Measurements from ENCODE around the gene MYO5B. TPM values are rescaled to one million over a fixed set of nuclear protein-coding genes. Genes with fewer than 3 reads are reported as not detected.
A peak's percentile ranks its signal among the peaks of the same experiment; 100 is the strongest.

Gene MYO5B
- total and polyA plus RNA-seq, 4 donors = 5.4 to 23.4 (median 11.4) TPM

GRCh38 chr18:50128506-50129271 is 66.3 kb downstream of the MYO5B start:
- Histone ChIP-seq H3K27ac (ENCODE audit: low read depth in 1 of 2, low read length in 2 of 2) (peak overlapping the region in 1 of 2 donors; percentile 16), H3K36me3 (ENCODE audit: control insufficient read depth in 4 of 4, insufficient read depth in 3 of 4, low read depth in 1 of 4, low read length in 3 of 4) (no peaks in the 10 kb centered on the region), H3K9ac (ENCODE audit: low read depth in 1 of 2, low read length in 2 of 2) (no peak overlapping the region), H3K9me3 (ENCODE audit: control insufficient read depth in 4 of 4, low read length in 3 of 4) (no peaks in the 10 kb centered on the region), H3K4me3 (ENCODE audit: low read depth in 1 of 3, low read length in 3 of 3) (no peak overlapping the region), H3K4me1 (ENCODE audit: control insufficient read depth in 4 of 4, insufficient read depth in 4 of 4, low read length in 3 of 4) (peaks cover 0 to 14% (median 12%) of the 10 kb centered on the region in 4 donors), H3K27me3 (ENCODE audit: control insufficient read depth in 4 of 4, insufficient read depth in 4 of 4, low read length in 3 of 4) (no peaks in the 10 kb centered on the region)
- TF ChIP-seq ATF3 (IDR thresholded peaks at IDR 0.05) = no peak
- TF ChIP-seq ZBTB33 (IDR thresholded peaks at IDR 0.05) = no peak
- no peak for TF ChIP-seq RAD21 (IDR thresholded peaks at IDR 0.05)
- no peak for TF ChIP-seq FOXA2 (IDR thresholded peaks at IDR 0.05)
- peak; percentile 55 for TF ChIP-seq MAX (IDR thresholded peaks at IDR 0.05)
- peak; percentile 29 to 46 for TF ChIP-seq RXRA (IDR thresholded peaks at IDR 0.05)
- TF ChIP-seq GABPA (IDR thresholded peaks at IDR 0.05 in 1 of 2, conservative IDR thresholded peaks at IDR 0.05 in 1 of 2) = no peak
- peak; percentile 87 for TF ChIP-seq SP1 (IDR thresholded peaks at IDR 0.05)
- TF ChIP-seq HNF4A (conservative IDR thresholded peaks at IDR 0.05) = peak; percentile 99
- no peak for TF ChIP-seq REST (IDR thresholded peaks at IDR 0.05)
- no peak for TF ChIP-seq FOXA1 (IDR thresholded peaks at IDR 0.05)
- TF ChIP-seq JUND (IDR thresholded peaks at IDR 0.05) = peak; percentile 18 to 33
- no peak for TF ChIP-seq TAF1 (conservative IDR thresholded peaks at IDR 0.05)
- peak; percentile 92 for TF ChIP-seq HNF4G (IDR thresholded peaks at IDR 0.05)
- 36% methylated on average over 15 of the region's 15 CpGs for WGBS
- DNase-seq (ENCODE audit: low spot score) = no peak

GRCh38 chr18:50127516-50128210 is 67.3 kb downstream of the MYO5B start:
- Histone ChIP-seq H3K36me3 (ENCODE audit: control insufficient read depth in 4 of 4, insufficient read depth in 3 of 4, low read depth in 1 of 4, low read length in 3 of 4) (no peaks in the 10 kb centered on the region), H3K9ac (ENCODE audit: low read depth in 1 of 2, low read length in 2 of 2) (no peak overlapping the region), H3K9me3 (ENCODE audit: control insufficient read depth in 4 of 4, low read length in 3 of 4) (no peaks in the 10 kb centered on the region), H3K4me3 (ENCODE audit: low read depth in 1 of 3, low read length in 3 of 3) (no peak overlapping the region), H3K27ac (ENCODE audit: low read depth in 1 of 2, low read length in 2 of 2) (no peak overlapping the region), H3K27me3 (ENCODE audit: control insufficient read depth in 4 of 4, insufficient read depth in 4 of 4, low read length in 3 of 4) (no peaks in the 10 kb centered on the region), H3K4me1 (ENCODE audit: control insufficient read depth in 4 of 4, insufficient read depth in 4 of 4, low read length in 3 of 4) (peaks cover 0 to 14% (median 12%) of the 10 kb centered on the region in 4 donors)
- no peak for DNase-seq (ENCODE audit: low spot score)
- 79% methylated on average over 4 of the region's 4 CpGs for WGBS
- no peak for TF ChIP-seq FOXA1 (IDR thresholded peaks at IDR 0.05)
- TF ChIP-seq ZBTB33 (IDR thresholded peaks at IDR 0.05) = no peak
- no peak for TF ChIP-seq ATF3 (IDR thresholded peaks at IDR 0.05)
- TF ChIP-seq RXRA (IDR thresholded peaks at IDR 0.05) = no peak
- TF ChIP-seq CTCF (IDR thresholded peaks at IDR 0.05; ENCODE audit: low read depth, low read length, missing input control) = no peak
- TF ChIP-seq JUND (IDR thresholded peaks at IDR 0.05) = no peak
- TF ChIP-seq EGR1 (IDR thresholded peaks at IDR 0.05; ENCODE audit: low read depth in 2 of 2) = no peak
- TF ChIP-seq HNF4G (IDR thresholded peaks at IDR 0.05) = no peak
- no peak for TF ChIP-seq YY1 (IDR thresholded peaks at IDR 0.05)
- no peak for TF ChIP-seq NR2F2 (IDR thresholded peaks at IDR 0.05)

Measured in liver (tissue), 9 donors.